Bronchus fibroblast of lung (primary cell): ENCODE results near the gene SLC1A2. TPM values are rescaled to one million over a fixed set of nuclear protein-coding genes. Genes with fewer than 3 reads are reported as not detected.

ENCODE experiments used
- total RNA-seq: library from RNA; depleted of rRNA; stranded (reverse); fragments of >200 nt; gene quantifications from 2 replicates; pipeline ENCODE4 v1.2.3, GENCODE V29; 2015

SLC1A2 gene
- total RNA-seq, result under 0.01 and 0.17 TPM in 2 replicates

DNA sequence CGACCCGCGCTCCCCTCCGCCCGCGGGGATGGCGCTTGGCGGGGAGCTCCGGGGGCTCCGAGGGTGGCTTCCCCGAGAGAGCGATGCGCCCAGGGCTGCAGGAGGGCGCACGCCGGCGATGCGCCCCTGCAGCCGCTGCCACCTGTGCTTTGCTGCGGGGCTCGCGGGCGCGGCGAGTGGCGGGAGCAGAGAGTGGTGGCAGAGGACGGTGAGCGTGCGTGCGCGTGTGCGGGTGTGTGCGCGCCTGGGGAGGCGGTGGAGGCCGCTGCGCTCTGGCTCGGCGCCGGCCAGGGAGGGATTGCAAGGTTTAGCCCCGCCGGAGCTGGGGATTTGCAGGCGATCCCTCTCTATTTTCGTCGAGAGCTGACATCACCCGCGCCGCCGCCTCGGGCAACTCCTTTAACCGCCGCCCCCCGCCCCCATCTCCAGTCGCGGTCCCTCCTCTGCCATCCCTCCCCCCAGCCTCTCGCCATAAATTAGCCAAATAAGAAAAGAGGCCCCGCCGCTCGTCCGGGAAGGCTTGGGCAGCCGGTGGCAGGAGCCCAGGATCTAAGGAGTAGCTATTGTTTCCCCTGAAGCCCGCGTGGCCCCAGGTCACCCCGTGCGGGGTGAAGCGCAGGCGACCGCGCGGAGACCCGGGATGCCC, at the start of gene SLC1A2:
Gene SLC1A2, minus strand, starts transcription at position 375 of the 646 bp plus-strand sequence. CDS start 592 bp downstream, outside the sequence.

Other genes starting within 250 kb of the SLC1A2 start
- 25.1 and 26.1 TPM in 2 replicates for gene PAMR1, start 106.1 kb upstream of the SLC1A2 start, total RNA-seq
- gene FJX1, start 198.9 kb upstream of the SLC1A2 start, total RNA-seq, result 34.1 and 34.2 TPM in 2 replicates
- 18.0 and 30.5 TPM in 2 replicates for gene TRIM44, start 243.2 kb upstream of the SLC1A2 start, total RNA-seq